D341Med (cell line): ENCODE data around the gene MARK2.

Experiments
- DNase-seq: peaks from one replicate; pipeline ENCODE4 v3.0.0; 2012; ENCODE audit warnings: low spot score

Gene MARK2

DNA sequence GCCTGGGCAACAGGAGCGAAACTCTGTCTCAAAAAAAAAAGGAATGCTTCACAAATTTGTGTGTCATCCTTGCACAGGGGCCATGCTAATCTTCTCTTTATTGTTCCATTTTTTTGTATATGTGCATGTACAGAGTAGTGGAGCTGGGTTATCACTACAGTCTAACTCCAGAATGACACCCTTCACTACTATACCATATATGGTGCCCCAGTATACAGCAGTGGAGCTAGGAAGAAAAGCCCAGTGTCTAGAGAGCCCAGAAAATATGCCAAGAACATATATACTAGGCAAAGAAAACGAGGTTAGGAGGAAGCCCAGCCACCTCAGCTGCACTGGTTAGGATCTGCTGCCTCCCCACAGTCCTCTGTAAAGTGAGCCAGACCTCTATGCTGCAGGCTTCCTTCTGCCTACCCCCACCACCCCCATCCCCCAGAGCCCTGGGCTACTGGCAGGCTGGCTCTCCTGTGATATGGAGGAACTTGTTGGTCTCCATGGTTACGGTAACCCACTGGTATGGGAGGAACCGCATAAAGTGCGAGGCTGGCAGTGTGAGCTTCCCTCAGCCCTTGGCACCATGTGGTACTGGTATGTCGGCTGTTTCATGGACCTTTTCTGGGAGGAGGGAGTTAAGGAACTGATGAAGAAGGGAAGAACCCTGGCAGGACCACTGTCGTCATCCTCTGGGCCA lies 43.8 kb downstream of the MARK2 start:
- no peak for DNase-seq

DNA sequence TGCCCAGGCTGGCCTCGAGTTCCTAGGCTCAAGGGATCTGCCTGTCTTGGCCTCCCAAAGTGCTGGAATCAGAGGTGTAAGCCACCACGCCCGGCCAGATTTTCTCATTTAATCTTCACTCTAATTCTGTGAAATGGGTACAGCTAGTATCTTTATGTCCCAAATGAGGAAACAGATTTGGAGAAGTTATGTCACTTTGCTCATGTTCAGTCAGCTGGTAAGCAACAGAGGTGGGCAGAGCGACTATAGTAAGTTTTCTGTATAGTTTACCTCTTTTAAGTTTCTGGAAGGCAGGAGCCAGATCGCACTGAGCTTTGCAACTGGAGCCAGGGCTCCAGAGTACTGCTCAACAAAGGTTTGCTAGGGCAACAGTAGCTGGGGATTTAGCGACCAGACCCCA lies 44.9 kb downstream of the MARK2 start:
- DNase-seq = no peak

DNA sequence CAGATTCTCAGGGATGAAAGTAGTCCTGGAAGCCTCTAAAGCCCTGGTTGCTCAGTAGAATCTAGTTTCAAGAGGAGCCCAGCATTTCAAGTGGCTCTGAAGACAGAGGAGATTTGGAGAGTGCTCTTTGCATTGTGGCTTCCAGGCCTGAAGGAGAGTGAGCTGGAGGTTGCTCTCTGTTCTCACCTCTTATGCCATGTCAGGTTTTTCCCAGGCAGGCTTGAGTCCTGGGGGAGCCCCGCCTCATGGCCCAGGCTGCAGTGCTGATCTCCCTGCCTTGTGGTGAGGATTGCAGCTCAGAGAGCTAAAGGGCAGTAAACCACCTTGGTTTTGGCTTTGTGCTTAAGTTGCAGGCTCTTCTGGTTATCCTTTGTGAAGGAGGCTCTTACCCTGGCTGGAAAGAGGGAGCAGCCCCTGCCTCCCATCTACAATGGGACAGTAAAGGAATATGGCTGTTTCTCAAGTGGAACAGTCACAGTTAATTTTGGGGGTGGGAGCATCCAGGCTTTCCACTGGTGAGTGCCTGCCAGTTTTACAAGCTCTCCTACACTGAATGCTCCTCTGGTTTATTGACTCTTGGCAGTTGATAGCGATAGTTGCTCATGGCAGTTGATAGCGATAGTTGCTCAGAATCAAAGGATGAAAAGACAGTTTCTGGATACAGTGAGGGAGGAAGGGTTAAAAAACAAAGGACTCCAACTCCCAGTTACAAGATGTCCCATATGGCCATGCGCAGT lies 45.5 kb downstream of the MARK2 start:
- DNase-seq = no peak

DNA sequence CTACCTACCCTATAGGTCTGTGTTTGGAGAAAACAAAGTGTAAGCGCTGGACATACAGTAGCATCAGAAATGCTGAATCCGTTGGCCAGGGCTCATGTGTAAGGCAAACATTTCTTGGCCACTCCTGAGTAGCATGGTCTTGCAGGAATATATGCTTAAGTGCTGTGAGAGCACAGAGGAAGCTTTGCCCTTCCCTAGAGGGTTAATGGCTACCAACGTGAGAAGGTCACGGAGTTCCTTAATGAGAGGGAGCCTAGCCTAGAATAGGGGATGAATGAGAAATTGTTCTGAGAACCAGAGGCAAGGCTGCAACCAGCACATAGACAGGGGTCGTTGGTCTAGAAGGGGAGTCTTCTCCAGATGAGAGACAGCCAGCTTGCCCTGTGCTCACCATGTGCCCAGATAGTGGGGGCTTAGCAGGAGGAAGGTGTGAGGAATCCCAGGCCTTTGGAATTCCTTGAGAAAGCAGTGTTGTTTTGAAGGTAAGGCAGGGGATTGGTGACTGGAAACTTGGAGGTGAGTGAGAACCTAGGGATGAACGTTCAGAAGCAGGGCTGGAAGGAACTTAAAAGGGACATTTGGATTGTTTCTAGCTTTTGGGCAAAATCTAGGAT lies 48.6 kb downstream of the MARK2 start:
- DNase-seq = no peak

DNA sequence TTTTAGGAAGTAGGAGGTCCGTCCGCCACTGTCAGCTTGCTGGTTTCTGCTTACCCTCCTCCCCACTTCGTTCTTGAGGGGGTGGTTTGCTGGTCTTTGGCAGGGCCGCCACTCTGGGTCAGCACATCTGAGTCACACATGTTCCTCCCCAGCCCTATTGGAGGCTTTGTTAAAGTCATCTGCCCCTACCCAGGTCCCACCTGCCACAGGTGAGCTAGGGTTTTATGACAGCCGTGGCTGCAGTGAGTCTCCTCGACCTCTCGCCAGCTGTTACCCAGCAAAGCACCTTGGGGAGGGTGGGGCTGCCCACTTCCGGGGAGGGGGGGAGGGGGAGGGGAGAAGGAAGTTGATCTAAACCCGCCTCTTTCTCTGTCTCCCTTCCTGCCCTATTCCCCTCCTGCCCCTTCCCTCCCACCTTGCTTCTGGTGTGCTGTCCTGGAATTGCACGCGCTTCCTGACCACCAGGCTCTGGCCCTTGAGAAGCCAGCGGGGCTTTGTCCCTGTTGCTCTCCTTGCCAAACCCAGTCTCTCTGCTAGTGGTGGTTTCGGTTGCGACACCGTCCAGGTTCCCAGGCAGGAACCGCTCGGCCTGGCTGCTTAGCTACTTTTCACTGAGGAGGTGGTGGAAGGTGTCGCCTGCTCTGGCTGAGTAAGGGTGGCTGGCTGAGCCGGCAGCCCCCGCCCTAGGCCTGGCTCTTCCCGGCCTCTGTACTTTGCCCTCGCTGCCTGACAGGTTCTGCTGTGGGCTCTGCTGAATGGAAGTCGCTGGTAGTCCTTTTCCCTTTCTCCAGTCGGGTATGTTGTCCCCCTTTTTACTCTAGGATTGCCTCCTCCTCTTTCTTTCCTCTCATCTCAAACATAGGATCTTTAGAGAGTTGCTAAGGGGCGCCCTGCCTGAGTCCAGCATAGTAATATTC lies 49.5 kb downstream of the MARK2 start:
- no peak for DNase-seq

DNA sequence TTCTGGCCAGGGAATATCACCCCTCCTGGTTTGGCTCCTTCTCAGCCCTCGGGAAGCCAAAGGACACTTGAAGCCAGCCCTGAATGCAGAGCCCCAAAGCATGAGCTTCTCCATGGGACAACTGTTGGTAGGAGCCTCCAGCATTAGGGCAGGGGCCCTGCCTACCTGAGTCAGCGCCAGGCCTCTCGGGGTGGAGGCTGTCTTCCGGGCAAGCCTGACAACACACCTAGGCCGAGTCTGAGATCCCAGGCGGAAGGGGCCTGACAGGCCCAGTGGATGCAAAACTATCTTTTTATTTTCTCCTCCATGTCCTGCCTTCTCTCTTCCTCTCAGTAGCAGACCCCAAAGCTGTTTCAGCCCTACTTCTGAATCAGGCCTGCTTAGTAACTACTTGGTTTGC lies 50.4 kb downstream of the MARK2 start:
- no peak for DNase-seq

DNA sequence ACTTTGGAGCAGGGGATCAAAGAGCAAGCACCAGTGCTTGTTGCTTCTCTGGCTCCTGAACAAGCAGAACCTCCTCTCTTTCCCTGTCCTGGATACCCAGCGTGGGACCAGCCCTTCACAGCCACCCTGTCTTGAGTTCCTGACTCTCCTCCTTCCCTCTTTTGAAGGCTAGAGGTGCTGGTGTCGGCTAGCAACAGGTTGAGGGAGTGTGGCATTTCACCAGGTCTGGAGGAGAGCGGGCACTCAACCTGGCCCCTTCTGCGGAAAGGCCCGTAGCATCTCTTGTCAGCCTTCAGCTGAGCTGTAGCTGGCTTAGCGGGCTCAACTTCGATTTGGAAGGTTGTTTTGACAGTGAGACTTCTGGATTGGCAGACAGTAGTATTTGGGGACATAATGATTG lies 51.5 kb downstream of the MARK2 start:
- DNase-seq = no peak

DNA sequence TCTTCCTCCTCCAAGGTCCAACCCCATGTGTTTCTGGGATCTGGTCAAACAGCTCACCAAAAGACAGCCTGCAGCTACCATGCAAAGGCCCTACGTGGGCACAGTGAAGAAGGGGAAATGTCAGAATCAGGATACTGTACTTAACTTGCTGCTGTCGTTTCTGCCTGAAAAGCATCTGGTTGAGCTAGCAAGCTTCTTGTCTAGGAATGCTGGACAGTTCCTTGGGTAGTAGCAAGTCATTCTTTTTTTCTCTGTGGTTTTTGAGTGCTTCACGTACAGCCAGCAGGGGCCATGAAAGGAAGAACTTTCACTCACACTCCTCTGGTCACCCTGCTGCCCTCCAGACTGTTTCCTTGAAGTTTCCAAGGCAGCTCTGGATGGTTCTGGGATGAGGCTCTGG lies 53.3 kb downstream of the MARK2 start:
- DNase-seq = no peak

DNA sequence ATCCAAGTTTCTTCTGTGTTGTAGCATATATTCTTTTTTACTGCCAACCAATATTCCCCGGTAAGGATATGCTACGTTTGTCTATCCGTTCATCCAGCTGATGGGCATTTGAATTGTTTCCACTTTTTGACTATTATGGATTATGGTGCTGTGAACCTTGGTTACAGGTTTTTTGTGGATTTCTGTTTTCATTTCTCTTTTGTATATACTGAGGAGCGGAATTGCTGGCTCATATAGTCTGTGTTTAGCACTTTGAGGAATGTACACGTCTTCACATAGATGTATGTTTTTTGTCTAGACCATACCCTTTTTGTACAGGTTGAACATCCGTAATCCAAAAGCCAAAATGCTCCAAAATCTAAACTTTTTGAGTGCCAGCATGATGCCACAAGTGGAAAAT lies 54.4 kb downstream of the MARK2 start:
- no peak for DNase-seq

DNA sequence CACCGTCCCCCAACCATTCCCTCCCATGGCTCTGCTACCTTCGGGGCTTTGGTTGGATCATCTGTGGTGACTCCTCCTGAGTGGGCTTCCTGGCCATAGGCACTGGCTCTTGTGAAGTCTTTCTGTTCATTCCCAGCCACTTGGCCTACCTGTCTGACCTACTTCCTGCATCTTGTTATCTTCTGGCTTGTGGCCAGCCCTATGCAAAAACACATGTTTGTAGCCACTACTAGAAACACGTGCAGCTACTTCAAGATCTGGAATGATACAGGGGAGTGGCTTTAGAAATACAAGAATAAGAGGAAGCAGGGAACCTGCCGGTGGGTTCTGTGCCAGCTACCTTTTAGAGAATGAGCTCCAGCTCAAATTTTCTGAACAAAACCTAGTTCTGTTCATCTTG lies 57.2 kb downstream of the MARK2 start:
- no peak for DNase-seq

DNA sequence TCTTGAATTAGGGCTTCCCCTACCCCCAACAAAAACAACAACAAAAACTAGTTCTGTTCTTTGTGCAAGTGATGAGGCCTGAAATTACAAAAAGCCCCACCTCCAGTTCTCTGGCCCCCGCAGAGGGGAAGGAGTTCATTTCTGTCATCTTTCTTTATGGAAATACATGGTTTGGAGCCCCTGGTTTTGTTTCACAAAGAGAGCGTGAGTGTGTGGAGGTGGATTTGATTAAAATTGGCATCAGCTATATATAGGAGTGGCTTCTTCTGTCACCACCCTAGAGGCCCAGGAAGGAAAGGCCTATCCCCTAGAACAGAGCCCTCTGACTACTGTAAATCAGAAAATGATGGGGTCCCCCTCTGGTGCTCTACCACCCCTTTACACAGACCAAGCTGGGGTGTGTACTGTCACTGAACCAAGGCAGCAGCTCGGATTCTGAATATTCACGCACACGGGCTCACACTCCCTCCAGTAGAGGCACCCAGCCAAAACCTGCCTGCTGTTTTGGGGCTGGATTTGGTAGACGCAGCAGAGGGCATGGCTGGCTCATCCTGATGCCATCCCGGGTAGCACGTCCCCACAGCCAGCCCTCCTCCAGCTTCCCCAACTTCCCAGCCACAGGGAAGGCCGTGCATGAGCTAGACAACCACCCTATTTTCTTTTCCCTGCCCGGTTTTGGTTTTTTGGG lies 58.7 kb downstream of the MARK2 start:
- DNase-seq = no peak

DNA sequence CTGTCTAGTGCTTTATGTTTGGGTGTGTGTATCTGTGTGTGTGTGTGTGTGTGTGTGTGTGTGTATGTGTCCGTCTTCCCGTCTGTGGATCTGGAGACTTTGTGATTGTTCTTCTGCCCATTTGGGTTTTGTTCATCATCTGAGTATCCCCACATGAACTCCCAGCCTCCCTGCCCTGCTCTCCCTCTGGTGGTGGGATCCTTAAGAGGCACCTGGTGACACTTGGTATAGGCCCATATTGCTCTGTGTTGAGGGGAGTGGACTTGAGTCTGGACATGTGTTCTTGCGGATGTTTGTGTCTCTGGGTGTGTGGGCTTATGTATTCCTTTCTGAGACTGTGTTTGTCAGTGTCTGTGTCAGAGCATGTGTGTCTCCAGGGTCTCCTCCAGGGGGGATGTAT lies 62.8 kb downstream of the MARK2 start:
- peak; percentile 53 for DNase-seq

DNA sequence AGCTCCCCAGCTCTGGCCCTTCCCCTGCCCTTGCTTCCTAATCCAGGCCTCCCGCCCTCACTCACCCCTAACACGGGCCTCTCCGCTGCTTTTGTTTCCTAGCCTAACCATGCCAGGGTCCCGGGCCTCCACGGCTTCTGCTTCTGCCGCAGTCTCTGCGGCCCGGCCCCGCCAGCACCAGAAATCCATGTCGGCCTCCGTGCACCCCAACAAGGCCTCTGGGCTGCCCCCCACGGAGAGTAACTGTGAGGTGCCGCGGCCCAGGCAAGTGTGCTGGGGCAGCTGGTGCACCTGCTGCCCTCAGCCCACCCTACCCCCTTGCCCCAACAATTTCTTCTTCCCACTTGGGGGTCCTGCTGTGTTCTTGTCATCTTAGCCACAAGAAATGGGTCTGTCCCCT lies 65.0 kb downstream of the MARK2 start:
- no peak for DNase-seq

DNA sequence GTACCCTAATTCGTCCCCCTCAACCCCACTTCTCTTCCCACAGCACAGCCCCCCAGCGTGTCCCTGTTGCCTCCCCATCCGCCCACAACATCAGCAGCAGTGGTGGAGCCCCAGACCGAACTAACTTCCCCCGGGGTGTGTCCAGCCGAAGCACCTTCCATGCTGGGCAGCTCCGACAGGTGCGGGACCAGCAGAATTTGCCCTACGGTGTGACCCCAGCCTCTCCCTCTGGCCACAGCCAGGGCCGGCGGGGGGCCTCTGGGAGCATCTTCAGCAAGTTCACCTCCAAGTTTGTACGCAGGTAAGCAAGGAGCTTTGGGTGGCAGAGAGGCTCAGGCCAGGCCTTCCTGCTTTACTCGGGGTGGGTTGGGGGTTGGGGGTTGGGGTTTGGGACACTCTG lies 65.8 kb downstream of the MARK2 start:
- no peak for DNase-seq

DNA sequence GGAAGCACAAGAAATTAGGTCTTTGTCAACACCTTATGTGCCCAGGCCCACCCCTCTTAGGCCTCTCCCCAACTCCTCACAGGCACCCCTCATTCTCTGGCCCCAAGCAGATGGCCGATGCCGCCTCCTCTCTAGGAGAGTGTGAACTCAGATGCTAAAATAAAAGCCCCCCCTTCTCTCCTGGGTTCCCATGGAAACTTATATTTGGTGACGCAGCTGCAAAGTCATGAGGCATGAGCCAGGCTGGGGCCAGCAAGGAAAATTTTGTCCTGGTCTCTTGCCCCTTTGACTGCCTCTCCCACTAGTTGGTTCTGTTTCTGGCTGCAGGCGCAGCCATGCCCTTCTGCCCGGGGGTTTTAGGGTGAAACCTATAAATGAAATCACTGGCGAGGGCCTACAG lies 66.3 kb downstream of the MARK2 start:
- DNase-seq = no peak

DNA sequence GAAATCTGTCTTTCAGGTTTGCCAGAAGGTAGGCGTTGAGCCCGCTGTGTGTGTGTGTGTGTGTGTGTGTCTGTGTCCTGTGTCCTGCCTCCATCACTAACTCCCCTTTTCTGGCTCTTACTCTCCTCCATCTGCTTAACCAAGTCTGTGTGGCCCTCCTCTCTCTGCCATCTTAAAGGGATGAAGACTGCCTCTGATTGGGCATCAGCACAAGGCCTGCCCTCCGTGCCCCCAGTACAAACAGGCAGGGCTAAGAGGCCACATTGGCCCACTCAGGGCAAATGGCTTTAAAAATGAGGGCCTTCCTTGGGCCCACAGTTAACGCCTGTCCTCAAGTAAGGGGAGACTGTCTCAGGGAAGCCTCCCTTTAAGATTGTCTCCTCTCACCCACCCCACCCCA lies 67.2 kb downstream of the MARK2 start:
- DNase-seq = no peak

DNA sequence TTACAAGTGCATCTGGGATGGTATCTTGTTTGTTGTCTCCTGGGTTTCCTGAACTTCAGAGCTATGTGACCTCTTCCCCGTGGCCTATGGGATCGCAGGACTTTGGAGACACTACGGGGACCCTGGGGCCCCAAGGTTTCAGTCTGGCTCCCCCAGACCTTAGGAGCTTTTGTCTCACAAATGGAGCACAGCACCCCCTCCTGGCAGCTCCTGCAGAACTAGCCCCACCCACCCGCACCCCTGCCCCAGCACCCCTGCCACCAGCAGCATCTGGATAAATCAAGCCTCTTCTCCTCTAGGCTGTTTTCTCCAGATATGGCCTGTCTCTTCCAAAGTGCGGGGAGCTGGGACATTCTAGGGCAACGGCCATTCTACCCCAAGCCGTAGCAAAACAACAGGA lies 67.7 kb downstream of the MARK2 start:
- DNase-seq = peak; percentile 72

DNA sequence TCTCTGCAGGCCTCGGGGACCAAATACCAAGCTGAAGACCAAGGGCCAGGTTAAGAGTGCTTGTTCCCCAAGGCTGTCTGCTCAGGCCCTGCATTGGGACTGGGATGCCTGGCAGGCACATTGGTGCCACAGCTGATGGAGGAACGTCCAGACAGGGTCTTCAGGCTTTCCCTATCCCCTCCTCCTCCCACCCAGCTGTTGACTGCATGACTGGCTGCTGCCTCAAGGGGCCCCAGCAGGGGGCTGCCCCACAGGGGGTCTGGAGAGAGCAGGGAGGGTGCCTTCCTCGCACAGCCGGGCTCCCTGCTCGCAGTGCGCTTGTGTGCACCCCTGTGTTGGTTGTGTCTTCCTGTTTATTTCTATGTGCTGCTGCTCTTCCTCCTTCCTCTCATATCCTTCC lies 68.2 kb downstream of the MARK2 start:
- no peak for DNase-seq

DNA sequence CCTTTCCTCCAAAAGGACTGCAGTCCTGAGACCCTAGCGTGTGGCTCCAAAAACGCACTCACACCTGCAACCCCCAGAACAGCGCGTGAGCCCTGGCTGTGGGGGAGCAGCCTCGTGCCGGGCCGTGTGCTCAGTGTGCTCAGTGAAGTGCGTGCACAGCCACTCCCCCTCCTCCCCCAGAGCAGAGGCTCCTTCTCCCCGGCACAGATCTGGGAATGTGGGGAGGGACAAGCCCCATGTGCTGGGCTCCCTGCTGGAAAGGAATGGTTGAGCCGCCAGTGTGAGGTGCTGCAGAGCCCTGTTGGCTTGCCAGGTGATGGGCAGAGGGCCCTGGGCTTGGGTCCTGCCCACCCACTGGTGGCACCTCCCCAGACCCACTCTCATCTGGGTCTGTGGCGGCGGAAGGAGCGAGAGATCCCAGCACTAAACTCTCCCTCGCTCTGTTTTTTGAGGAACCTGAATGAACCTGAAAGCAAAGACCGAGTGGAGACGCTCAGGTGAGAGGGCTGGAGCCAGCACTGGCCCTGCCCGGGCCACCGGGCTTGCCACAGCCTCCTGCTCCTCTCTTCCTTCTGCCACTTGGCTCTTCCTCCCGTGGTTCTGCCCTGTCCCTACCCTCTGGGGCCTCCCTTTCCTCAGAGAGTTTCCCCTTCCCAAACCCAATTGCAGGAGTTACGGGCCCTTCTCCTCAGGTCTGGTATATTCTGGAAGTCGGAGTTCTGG lies 69.1 kb downstream of the MARK2 start:
- peak; percentile 53 for DNase-seq

DNA sequence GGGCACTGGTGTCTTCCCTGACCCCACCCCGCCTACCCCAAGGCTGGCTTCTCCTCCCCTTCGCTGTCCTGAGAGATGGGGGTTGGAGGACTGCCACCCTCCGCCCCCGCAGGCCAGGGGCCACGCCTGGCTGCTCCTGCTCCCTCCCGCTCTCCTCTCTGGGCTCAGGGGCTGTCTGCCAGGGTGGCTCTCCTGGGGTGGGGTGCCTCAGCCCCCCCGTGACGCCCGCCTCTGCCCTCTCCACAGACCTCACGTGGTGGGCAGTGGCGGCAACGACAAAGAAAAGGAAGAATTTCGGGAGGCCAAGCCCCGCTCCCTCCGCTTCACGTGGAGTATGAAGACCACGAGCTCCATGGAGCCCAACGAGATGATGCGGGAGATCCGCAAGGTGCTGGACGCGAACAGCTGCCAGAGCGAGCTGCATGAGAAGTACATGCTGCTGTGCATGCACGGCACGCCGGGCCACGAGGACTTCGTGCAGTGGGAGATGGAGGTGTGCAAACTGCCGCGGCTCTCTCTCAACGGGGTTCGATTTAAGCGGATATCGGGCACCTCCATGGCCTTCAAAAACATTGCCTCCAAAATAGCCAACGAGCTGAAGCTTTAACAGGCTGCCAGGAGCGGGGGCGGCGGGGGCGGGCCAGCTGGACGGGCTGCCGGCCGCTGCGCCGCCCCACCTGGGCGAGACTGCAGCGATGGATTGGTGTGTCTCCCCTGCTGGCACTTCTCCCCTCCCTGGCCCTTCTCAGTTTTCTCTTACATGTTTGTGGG lies 69.9 kb downstream of the MARK2 start:
- DNase-seq = no peak
